Measurements from ENCODE around the gene SLCO3A1.

The SLCO3A1 gene

GRCh38 chr15:91853511-91853947, at the start of gene SLCO3A1:
Gene SLCO3A1, plus strand, starts transcription at chr15:91853708.
- TF ChIP-seq CTCF (IDR thresholded peaks at IDR 0.05): no peak
- Histone ChIP-seq H3K36me3 (peaks cover 2% of the 10 kb centered on the region), H3K9me3 (no peaks in the 10 kb centered on the region), H3K27ac (peak within 1 kb of the TSS; percentile 98), H3K4me1 (ENCODE audit: control insufficient read depth in 1 of 2, insufficient read depth in 1 of 2, low read depth in 1 of 2, low read length in 1 of 2) (peaks cover 60 to 66% of the 10 kb centered on the region in 2 experiments), H3K4me3 (ENCODE audit: low read depth in 1 of 2, low read length in 1 of 2) (peak within 1 kb of the TSS; percentile 74 to 88), H3K27me3 (no peaks in the 10 kb centered on the region)

- Histone ChIP-seq H3K36me3 (no peaks in the 10 kb centered on the region), H3K27me3 (no peaks in the 10 kb centered on the region), H3K27ac (no peak overlapping the region), H3K9me3 (no peaks in the 10 kb centered on the region), H3K4me1 (ENCODE audit: control insufficient read depth in 1 of 2, insufficient read depth in 1 of 2, low read depth in 1 of 2, low read length in 1 of 2) (no peaks in the 10 kb centered on the region), H3K4me3 (ENCODE audit: low read depth in 1 of 2, low read length in 1 of 2) (no peak overlapping the region)
- no peak for TF ChIP-seq CTCF (IDR thresholded peaks at IDR 0.05)
Observed at GRCh38 chr15:91807122-91807521, 46.4 kb upstream of the SLCO3A1 start.

DNA sequence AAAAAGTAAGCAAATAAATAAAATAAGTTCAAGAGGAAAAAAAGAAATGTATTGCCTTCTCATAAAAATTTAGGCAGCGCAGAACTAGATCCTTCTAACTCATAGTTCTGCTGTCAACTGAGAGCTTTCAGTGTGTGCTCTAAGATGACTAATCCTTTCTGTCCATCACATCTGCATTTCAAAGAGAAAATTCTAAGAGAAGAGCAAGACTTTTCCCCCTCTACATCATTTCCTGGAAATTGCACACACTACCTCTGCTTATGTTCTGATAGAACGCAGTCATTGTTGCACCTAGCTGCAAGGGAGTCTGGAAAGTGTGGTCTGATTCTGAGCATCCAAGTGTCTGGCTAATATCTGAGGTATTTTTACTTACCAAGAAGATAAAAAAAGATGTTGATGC, 39.6 kb upstream of the SLCO3A1 start:
- H3K27me3 ChIP-seq: no peaks in the 10 kb centered on the region
- H3K4me3 ChIP-seq (ENCODE audit: low read depth in 1 of 2, low read length in 1 of 2): no peak overlapping the region
- H3K27ac ChIP-seq: no peak overlapping the region
- H3K9me3 ChIP-seq: no peaks in the 10 kb centered on the region
- no peaks in the 10 kb centered on the region for H3K4me1 ChIP-seq (ENCODE audit: control insufficient read depth in 1 of 2, insufficient read depth in 1 of 2, low read depth in 1 of 2, low read length in 1 of 2)
- TF ChIP-seq CTCF (IDR thresholded peaks at IDR 0.05): no peak
- H3K36me3 ChIP-seq: no peaks in the 10 kb centered on the region

DNA sequence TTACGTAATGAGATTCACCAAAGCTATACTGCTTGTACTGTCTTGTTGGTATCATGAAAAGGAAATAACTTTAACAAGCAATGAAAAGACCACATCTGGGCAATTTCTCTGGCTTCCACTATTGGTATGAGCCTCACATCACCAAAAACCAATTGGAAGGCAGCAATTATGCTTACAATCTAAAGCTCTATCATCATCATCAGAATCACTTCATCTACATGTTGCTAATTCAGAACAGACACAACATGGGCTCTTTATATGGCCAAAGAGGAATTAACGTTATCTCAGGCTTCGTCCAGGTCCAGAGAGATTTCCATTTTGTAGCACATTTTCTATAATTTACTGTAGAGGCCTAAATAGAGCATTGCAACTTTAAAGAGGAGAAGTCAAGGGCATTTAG, 36.6 kb upstream of the SLCO3A1 start:
- no peak for TF ChIP-seq CTCF (IDR thresholded peaks at IDR 0.05)
- Histone ChIP-seq H3K27me3 (no peaks in the 10 kb centered on the region), H3K4me3 (ENCODE audit: low read depth in 1 of 2, low read length in 1 of 2) (no peak overlapping the region), H3K27ac (no peak overlapping the region), H3K36me3 (no peaks in the 10 kb centered on the region), H3K9me3 (no peaks in the 10 kb centered on the region), H3K4me1 (ENCODE audit: control insufficient read depth in 1 of 2, insufficient read depth in 1 of 2, low read depth in 1 of 2, low read length in 1 of 2) (no peaks in the 10 kb centered on the region)

- peaks cover 6 to 8% of the 10 kb centered on the region in 2 experiments for H3K4me1 ChIP-seq (ENCODE audit: control insufficient read depth in 1 of 2, insufficient read depth in 1 of 2, low read depth in 1 of 2, low read length in 1 of 2)
- no peaks in the 10 kb centered on the region for H3K36me3 ChIP-seq
- H3K4me3 ChIP-seq (ENCODE audit: low read depth in 1 of 2, low read length in 1 of 2): no peak overlapping the region
- H3K9me3 ChIP-seq: no peaks in the 10 kb centered on the region
- H3K27ac ChIP-seq: no peak overlapping the region
- H3K27me3 ChIP-seq: no peaks in the 10 kb centered on the region
- TF ChIP-seq CTCF (IDR thresholded peaks at IDR 0.05): no peak
Observed at GRCh38 chr15:91821458-91821857, 32.0 kb upstream of the SLCO3A1 start.

- no peak for TF ChIP-seq CTCF (IDR thresholded peaks at IDR 0.05)
- H3K4me1 ChIP-seq (ENCODE audit: control insufficient read depth in 1 of 2, insufficient read depth in 1 of 2, low read depth in 1 of 2, low read length in 1 of 2): peaks cover 12 to 13% of the 10 kb centered on the region in 2 experiments
- no peak overlapping the region for H3K27ac ChIP-seq
- H3K4me3 ChIP-seq (ENCODE audit: low read depth in 1 of 2, low read length in 1 of 2): no peak overlapping the region
- no peaks in the 10 kb centered on the region for H3K36me3 ChIP-seq
- H3K27me3 ChIP-seq: no peaks in the 10 kb centered on the region
- H3K9me3 ChIP-seq: no peaks in the 10 kb centered on the region
Observed at GRCh38 chr15:91824256-91824655, 29.3 kb upstream of the SLCO3A1 start.
